Regular cardiac myocyte (primary cell): Measurements from ENCODE around the gene BNIP2. TPM values are rescaled to one million over a fixed set of nuclear protein-coding genes. Genes with fewer than 3 reads are reported as not detected.

Experiments
- total RNA-seq: library from RNA; depleted of rRNA; stranded (reverse); fragments of >200 nt; gene quantifications from 2 replicates; pipeline ENCODE4 v1.2.3, GENCODE V29; 2014

The BNIP2 gene, protein sequence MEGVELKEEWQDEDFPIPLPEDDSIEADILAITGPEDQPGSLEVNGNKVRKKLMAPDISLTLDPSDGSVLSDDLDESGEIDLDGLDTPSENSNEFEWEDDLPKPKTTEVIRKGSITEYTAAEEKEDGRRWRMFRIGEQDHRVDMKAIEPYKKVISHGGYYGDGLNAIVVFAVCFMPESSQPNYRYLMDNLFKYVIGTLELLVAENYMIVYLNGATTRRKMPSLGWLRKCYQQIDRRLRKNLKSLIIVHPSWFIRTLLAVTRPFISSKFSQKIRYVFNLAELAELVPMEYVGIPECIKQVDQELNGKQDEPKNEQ
- 136 and 159 TPM in 2 replicates for total RNA-seq

DNA sequence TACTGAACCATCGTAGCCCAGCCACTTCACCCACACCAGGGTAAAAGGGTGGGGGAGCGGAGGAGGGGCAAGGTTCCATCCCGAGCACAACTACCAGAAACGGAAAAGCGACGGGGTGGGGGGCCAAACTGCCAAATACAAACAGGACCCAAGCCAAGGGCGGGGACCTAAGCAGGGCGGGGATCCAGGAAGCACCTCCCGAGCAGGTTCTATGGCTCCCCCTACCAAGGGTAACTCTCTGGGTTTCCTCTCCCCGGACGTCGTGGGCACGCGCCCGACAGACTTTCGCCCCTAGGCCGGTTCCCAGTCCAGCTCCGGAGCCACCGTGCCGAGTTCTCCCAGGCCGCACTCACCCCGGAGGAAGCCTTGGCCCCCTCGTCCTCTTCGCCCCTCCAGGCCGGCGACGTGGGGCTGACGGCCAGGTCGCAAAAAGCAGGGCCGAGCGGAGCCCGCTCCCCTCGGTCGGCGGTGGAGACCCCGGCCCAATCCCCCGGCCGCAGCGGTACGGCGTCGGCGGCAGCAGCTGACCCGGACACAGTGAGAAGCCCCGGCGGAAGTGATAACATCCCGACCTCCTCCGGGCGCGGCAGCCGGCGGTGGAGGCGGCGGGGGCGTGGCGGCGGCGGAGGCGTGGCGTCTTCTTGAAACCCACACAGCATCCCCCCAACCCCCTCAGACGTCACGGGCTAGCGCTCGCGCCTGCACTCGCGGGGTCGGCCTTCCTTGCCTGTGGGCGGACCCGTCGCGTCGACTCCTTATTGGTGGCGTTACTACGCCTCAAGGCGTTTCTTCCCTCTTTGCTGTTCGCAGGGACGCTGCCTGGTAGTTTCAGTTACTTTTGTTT lies at the start of gene BNIP2:
BNIP2 (minus strand) TSS at position 539 of the 844 bp plus-strand sequence. CDS start 6,863 bp downstream, outside the sequence.

DNA sequence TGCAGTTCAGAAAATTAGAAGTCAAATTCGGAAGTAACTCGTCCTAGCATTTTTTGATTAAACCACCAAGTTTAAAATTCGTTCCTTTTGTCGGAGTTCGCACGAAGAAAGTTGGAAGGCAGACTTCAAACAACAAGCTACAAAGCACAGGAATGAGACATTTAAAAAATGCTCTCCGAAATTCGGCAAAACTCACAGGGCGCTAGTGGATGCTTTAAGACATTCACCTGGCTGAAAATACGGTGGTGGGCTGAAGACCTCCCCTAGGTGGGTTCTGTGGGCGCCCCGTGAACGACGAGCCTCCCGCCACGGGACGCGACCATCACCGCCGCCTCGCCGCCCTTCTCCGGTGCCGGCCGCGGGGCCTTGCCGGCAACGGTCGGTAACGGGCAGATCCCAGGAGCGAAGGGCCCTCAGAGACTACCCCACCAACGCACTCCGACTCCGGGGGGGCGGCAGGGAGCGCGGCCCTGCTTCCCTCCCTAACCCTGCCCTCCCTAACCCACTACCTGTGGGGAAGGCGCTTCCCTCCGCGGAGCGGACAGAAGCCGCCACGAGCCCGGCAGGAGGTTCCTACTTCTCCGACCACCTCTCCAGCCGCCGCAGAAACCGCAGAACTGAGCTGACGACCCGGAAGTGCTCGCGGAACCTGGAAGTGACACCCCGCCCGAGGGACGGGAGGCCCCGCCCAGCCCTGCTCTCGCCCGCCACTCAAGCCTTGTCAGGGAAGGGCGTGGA lies 32.1 kb downstream of the BNIP2 start, which contains the start of gene GTF2A2:
GTF2A2 (minus strand) TSS at position 619 of the 738 bp plus-strand sequence. CDS start 5,238 bp downstream, outside the sequence.

DNA sequence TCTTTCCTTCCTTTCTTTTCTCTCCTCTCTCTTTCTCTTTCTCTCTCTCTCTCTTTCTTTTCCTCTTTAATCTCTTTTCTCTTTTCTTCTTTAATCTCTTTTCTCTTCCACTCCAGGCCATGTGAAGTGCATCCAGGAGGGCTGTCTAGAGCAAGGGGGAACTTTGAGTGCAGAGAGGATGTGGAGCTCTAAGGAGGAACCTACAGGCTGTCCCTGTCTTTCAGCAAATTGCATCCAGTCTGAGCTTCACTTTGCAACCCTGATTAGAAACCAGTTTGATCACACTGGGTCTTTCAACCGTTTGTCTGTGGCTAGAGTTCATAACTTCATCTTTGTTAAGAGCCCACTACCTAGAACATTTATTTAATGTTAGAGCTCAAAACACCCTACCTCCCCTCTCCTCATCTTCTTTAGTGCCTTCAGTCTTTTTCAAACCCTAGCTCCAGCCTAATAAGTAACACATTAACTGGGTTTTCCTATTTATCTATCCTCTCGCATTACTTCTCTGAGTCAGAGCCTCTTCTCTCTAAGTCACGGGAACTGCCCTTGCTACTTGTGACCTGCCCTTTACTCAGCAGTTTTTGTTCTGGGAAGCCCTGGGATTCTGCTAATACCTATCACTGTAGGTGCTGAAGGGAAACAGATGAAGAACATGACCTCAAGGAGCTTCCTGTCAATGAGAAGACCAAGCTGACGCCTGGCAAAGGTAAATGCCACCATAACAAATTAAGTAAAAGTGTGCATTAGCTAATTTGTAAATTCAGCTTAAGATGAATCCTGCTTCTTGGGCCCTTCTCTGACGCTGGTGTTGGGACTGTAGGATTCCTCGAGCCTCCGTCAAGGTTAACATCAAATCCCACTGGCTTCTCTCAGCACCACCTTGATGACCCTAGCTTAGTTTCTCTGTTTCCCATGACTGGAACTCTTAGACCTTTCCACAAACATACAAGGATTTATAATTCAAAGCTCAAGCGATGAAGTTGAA lies 77.6 kb downstream of the BNIP2 start, which contains the start of gene GCNT3:
GCNT3 (plus strand) TSS at position 508 of the 985 bp plus-strand sequence. CDS start 6,456 bp downstream, outside the sequence.

Other genes starting within 250 kb of the BNIP2 start
- gene GCNT3, start 77.5 kb downstream of the BNIP2 start, total RNA-seq, result under 0.01 and 0.56 TPM in 2 replicates
- gene GTF2A2, start 31.8 kb downstream of the BNIP2 start, total RNA-seq, result 29.0 and 45.8 TPM in 2 replicates